HG02938 (cell line): ENCODE data around the gene USP16.
A peak's percentile ranks its signal among the peaks of the same experiment; 100 is the strongest.
"Not testable (repeated sequence)": the region's sequence is repeated elsewhere in the genome, so short reads cannot be mapped to it uniquely, and the experiment has no call there.

Experiments
- ATAC-seq: cut with Tn5 transposase; IDR thresholded peaks from one replicate; pipeline ENCODE4 v1.9.1; 2021; ENCODE audit warnings: mild to moderate bottlenecking, moderate library complexity; ENCODE audit not compliant: unreplicated experiment

Gene USP16

GRCh38 chr21:29033301-29033700 is 8.8 kb downstream of the USP16 start:
- no peak for ATAC-seq

GRCh38 chr21:29033871-29034270 is 9.4 kb downstream of the USP16 start:
- ATAC-seq = no peak

- no peak for ATAC-seq
Measured at GRCh38 chr21:29034678-29035077, 10.2 kb downstream of the USP16 start.

GRCh38 chr21:29052224-29052623 is 27.8 kb downstream of the USP16 start:
- ATAC-seq = no peak

- no peak for ATAC-seq
Measured at GRCh38 chr21:29053011-29053553, 28.6 kb downstream of the USP16 start.

- no peak for ATAC-seq
Measured at GRCh38 chr21:29053656-29054055, 29.2 kb downstream of the USP16 start.

- ATAC-seq = no peak
Measured at GRCh38 chr21:29055080-29055479, 30.6 kb downstream of the USP16 start.

GRCh38 chr21:29056005-29056404 is 31.5 kb downstream of the USP16 start:
- no peak for ATAC-seq

- no peak for ATAC-seq
Measured at GRCh38 chr21:29056538-29057050, 32.1 kb downstream of the USP16 start.

- ATAC-seq = peak; percentile 93
Measured at GRCh38 chr21:29064850-29065481, 40.5 kb downstream of the USP16 start.

- no peak for ATAC-seq
Measured at GRCh38 chr21:29072873-29073221, 48.4 kb downstream of the USP16 start.

GRCh38 chr21:29073222-29074006 is 48.9 kb downstream of the USP16 start, which contains the start of gene CCT8:
Gene CCT8, minus strand, starts transcription at chr21:29073648. Its CDS starts 58 bp downstream, at chr21:29073590.
- peak; percentile 89 for ATAC-seq

- ATAC-seq = peak; percentile 20
Measured at GRCh38 chr21:29074007-29074376, 49.5 kb downstream of the USP16 start.

GRCh38 chr21:29074783-29075182 is 50.3 kb downstream of the USP16 start:
- no peak for ATAC-seq

- ATAC-seq = no peak
Measured at GRCh38 chr21:29075706-29076466, 51.4 kb downstream of the USP16 start.

- ATAC-seq = not testable (repeated sequence)
Measured at GRCh38 chr21:29076731-29077640, 52.5 kb downstream of the USP16 start.

- no peak for ATAC-seq
Measured at GRCh38 chr21:29077651-29078090, 53.2 kb downstream of the USP16 start.

GRCh38 chr21:29078869-29079767 is 54.6 kb downstream of the USP16 start:
- ATAC-seq = peak; percentile 63

- ATAC-seq = no peak
Measured at GRCh38 chr21:29080454-29080941, 56.0 kb downstream of the USP16 start.
